Measurements from ENCODE around the gene CREB3. TPM values are rescaled to one million over a fixed set of nuclear protein-coding genes. Genes with fewer than 3 reads are reported as not detected.

CREB3 gene
- total RNA-seq, 1 experiment from 2014 or later, result 27.3 TPM

GRCh38 chr9:35783418-35783817 is 51.0 kb downstream of the CREB3 start:
- Histone ChIP-seq H3K23me2 (ENCODE audit: insufficient read length, low read depth, low read length, poor library complexity, severe bottlenecking) (no peaks in the 10 kb centered on the region), H3K23ac (ENCODE audit: insufficient read length, low read depth, low read length) (no peak overlapping the region), H3K27ac (ENCODE audit: insufficient read length, low read depth, low read length) (no peak overlapping the region), H2BK20ac (ENCODE audit: low read depth, low read length, poor library complexity, severe bottlenecking) (no peak overlapping the region), H3K79me1 (ENCODE audit: insufficient read depth, low read depth, low read length, poor library complexity, severe bottlenecking) (no peaks in the 10 kb centered on the region), H2AK5ac (ENCODE audit: insufficient read length, low read length) (no peak overlapping the region), H2BK120ac (ENCODE audit: low read depth, low read length, poor library complexity, severe bottlenecking) (no peak overlapping the region), H4K8ac (replicated peaks; ENCODE audit: insufficient read length, low read depth, low read length) (no peak overlapping the region), H3K79me2 (ENCODE audit: insufficient read depth, low read length) (no peaks in the 10 kb centered on the region), H3K4me1 (ENCODE audit: insufficient read depth, low read length) (no peaks in the 10 kb centered on the region), H3T11ph (ENCODE audit: low read length) (no peak overlapping the region), H3K9ac (ENCODE audit: extremely low read depth, insufficient read length, low read length) (no peak overlapping the region), H4K5ac (ENCODE audit: insufficient read length, low read depth, low read length) (no peak overlapping the region), H4K91ac (ENCODE audit: insufficient read length, low read depth, low read length) (no peak overlapping the region), H3K14ac (ENCODE audit: insufficient read depth, low read length) (no peak overlapping the region), H2AFZ (ENCODE audit: low read length) (no peak overlapping the region), H3K27me3 (ENCODE audit: insufficient read depth, low read length) (no peaks in the 10 kb centered on the region), H2BK12ac (ENCODE audit: insufficient read length, low read depth, low read length) (no peak overlapping the region), H3K18ac (ENCODE audit: insufficient read length, low read depth, low read length) (no peak overlapping the region), H3K4ac (ENCODE audit: low read depth, low read length) (no peak overlapping the region), H3K9me3 (ENCODE audit: control insufficient read depth, low read depth, low read length) (no peaks in the 10 kb centered on the region), H3K56ac (ENCODE audit: insufficient read length, low read depth, low read length) (no peak overlapping the region), H4K20me1 (ENCODE audit: control insufficient read depth, insufficient read depth, insufficient read length) (no peaks in the 10 kb centered on the region), H2BK15ac (ENCODE audit: low read depth, low read length) (no peak overlapping the region), H2BK5ac (ENCODE audit: insufficient read length, low read length) (no peak overlapping the region), H3K4me2 (ENCODE audit: insufficient read depth, insufficient read length, low read length) (no peak overlapping the region)
- TF ChIP-seq CTCF (conservative IDR thresholded peaks at IDR 0.05), result no peak
- H3K36me3 Mint-ChIP-seq (ENCODE audit: insufficient read depth in 1 of 3, low read depth in 3 of 3), result peaks cover 7 to 29% (median 17%) of the 10 kb centered on the region in 3 experiments
- no peaks in the 10 kb centered on the region for H3K9me3 Mint-ChIP-seq
- H3K4me3 Mint-ChIP-seq, result no peak overlapping the region
- H3K27me3 Mint-ChIP-seq (ENCODE audit: low read depth), result no peaks in the 10 kb centered on the region
- H3K27ac Mint-ChIP-seq, result no peak overlapping the region
- no peaks in the 10 kb centered on the region for H3K4me1 Mint-ChIP-seq
- DNase-seq, result no peak

Small RNAs within 50 kb of the gene (microRNA-seq; reads per million reads assigned to microRNA genes)
- not detected for gene MIR6852 (ENCODE audit: borderline microRNAs expressed)
- not detected for gene MIR6853 (ENCODE audit: borderline microRNAs expressed)

Other genes starting within 250 kb of the CREB3 start
- 5.8 and 6.3 TPM in 2 replicates for gene RUSC2, start 242.6 kb upstream of the CREB3 start, total RNA-seq (2021)
- 28.1 and 28.6 TPM in 2 replicates for gene TESK1, start 127.4 kb upstream of the CREB3 start, total RNA-seq (2021)
- 3.3 and 3.9 TPM in 2 replicates for gene CD72, start 114.3 kb upstream of the CREB3 start, total RNA-seq (2021)
- 1.3 and 1.6 TPM in 2 replicates for gene SIT1, start 81.7 kb upstream of the CREB3 start, total RNA-seq (2021)
- 18,417 and 20,652 TPM in 2 replicates for gene RMRP, start 74.6 kb upstream of the CREB3 start, total RNA-seq (2021)
- 11.3 and 12.0 TPM in 2 replicates for gene CCDC107, start 74.4 kb upstream of the CREB3 start, total RNA-seq (2021)
- gene ARHGEF39, start 67.5 kb upstream of the CREB3 start, total RNA-seq (2021), result 21.6 and 24.4 TPM in 2 replicates
- gene CA9, start 58.7 kb upstream of the CREB3 start, total RNA-seq (2021), result 0.94 and 1.9 TPM in 2 replicates
- gene TPM2, start 42.7 kb upstream of the CREB3 start, total RNA-seq (2021), result 221 and 225 TPM in 2 replicates
- 102 and 103 TPM in 2 replicates for gene TLN1, start 471 bp upstream of the CREB3 start, total RNA-seq (2021)
- 90.7 and 103 TPM in 2 replicates for gene GBA2, start 16.6 kb downstream of the CREB3 start, total RNA-seq (2021)
- gene RGP1, start 16.6 kb downstream of the CREB3 start, total RNA-seq (2021), result 23.5 and 25.7 TPM in 2 replicates
- gene MSMP, start 21.6 kb downstream of the CREB3 start, total RNA-seq (2021), result 0.83 and 0.97 TPM in 2 replicates
- gene NPR2, start 58.9 kb downstream of the CREB3 start, total RNA-seq (2021), result 12.2 and 12.5 TPM in 2 replicates
- gene SPAG8, start 79.6 kb downstream of the CREB3 start, total RNA-seq (2021), result 0.46 and 0.50 TPM in 2 replicates
- gene HINT2, start 82.4 kb downstream of the CREB3 start, total RNA-seq (2021), result 30.9 and 35.9 TPM in 2 replicates
- not detected in 2 replicates for gene FAM221B, start 96.1 kb downstream of the CREB3 start, total RNA-seq (2021)
- 7.9 and 9.3 TPM in 2 replicates for gene TMEM8B, start 96.6 kb downstream of the CREB3 start, total RNA-seq (2021)
- gene OR13J1, start 137.7 kb downstream of the CREB3 start, total RNA-seq (2021), result not detected in 2 replicates
- not detected in 2 replicates for gene HRCT1, start 173.5 kb downstream of the CREB3 start, total RNA-seq (2021)
- gene SPAAR, start 176.8 kb downstream of the CREB3 start, total RNA-seq (2021), result 0.26 TPM in 1 of 2 replicates, not detected in the other
- gene OR2S2, start 225.5 kb downstream of the CREB3 start, total RNA-seq (2021), result not detected in 2 replicates

Measured in H9 (cell line).